Measurements from ENCODE around the gene GATA6. TPM values are rescaled to one million over a fixed set of nuclear protein-coding genes. Genes with fewer than 3 reads are reported as not detected.

The GATA6 gene
- total RNA-seq, 1 donor from 2014 or later: not detected

DNA sequence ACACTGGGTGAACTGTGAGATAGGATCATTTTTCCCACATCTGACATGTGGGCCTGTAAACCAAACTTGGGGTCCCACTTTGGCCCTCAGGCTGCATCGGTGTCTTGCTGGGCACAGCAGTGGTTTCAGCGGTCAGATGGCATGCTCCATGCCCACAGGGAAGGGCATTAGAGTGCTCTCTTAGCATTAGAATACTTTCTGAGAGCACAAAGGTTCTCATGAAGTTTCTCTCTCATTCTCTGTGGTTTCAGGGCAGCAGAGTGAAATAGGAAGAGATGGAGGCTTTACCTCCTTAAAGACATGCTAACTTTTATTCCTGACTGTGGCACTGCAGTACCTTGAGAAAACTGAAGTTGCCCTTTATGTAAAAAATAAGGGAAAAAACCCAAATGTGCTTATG, 36.6 kb upstream of the GATA6 start:
- no peaks in the 10 kb centered on the region for H3K36me3 Mint-ChIP-seq (ENCODE audit: low read depth)
- H3K9me3 Mint-ChIP-seq: no peaks in the 10 kb centered on the region
- no peak overlapping the region for H3K4me3 Mint-ChIP-seq
- TF ChIP-seq, protein P1, sequence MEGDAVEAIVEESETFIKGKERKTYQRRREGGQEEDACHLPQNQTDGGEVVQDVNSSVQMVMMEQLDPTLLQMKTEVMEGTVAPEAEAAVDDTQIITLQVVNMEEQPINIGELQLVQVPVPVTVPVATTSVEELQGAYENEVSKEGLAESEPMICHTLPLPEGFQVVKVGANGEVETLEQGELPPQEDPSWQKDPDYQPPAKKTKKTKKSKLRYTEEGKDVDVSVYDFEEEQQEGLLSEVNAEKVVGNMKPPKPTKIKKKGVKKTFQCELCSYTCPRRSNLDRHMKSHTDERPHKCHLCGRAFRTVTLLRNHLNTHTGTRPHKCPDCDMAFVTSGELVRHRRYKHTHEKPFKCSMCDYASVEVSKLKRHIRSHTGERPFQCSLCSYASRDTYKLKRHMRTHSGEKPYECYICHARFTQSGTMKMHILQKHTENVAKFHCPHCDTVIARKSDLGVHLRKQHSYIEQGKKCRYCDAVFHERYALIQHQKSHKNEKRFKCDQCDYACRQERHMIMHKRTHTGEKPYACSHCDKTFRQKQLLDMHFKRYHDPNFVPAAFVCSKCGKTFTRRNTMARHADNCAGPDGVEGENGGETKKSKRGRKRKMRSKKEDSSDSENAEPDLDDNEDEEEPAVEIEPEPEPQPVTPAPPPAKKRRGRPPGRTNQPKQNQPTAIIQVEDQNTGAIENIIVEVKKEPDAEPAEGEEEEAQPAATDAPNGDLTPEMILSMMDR (conservative IDR thresholded peaks at IDR 0.05): no peak
- H3K27me3 Mint-ChIP-seq (ENCODE audit: low read depth): no peaks in the 10 kb centered on the region
- H3K27ac Mint-ChIP-seq (ENCODE audit: unreplicated experiment): no peak overlapping the region
- no peak for DNase-seq (ENCODE audit: low read depth, low spot score)
- no peaks in the 10 kb centered on the region for H3K4me1 Mint-ChIP-seq

- Mint-ChIP-seq H3K27me3 (ENCODE audit: low read depth) (no peaks in the 10 kb centered on the region), H3K4me1 (no peaks in the 10 kb centered on the region), H3K9me3 (peaks cover 4% of the 10 kb centered on the region), H3K36me3 (ENCODE audit: low read depth) (no peaks in the 10 kb centered on the region), H3K27ac (ENCODE audit: unreplicated experiment) (no peak overlapping the region), H3K4me3 (no peak overlapping the region)
- TF ChIP-seq, protein P1 (conservative IDR thresholded peaks at IDR 0.05): no peak
- DNase-seq (ENCODE audit: low read depth, low spot score): no peak
Observed at GRCh38 chr18:22136395-22136794, 33.0 kb upstream of the GATA6 start.

DNA sequence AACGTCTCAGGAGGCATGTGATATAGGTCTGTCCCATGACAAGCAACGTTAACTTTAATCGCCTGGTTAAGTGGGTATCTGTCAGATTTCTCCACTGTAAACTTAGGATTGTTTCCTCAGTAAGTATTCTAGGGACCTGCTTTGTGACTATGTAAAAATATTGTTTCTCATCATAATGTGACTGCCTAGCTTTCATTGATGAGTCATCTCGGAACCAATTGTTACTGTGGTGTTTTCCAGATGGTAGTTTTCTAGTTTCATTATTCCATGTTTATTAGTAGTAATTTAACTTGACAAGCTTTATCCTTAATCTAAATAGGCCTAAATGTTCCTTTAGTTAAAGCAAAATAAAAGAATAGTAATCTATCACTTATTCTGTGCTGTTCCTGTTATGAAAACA, 28.2 kb upstream of the GATA6 start:
- no peak overlapping the region for H3K4me3 Mint-ChIP-seq
- H3K27ac Mint-ChIP-seq (ENCODE audit: unreplicated experiment): no peak overlapping the region
- no peak for DNase-seq (ENCODE audit: low read depth, low spot score)
- H3K36me3 Mint-ChIP-seq (ENCODE audit: low read depth): no peaks in the 10 kb centered on the region
- TF ChIP-seq, protein P1 (conservative IDR thresholded peaks at IDR 0.05): no peak
- no peaks in the 10 kb centered on the region for H3K4me1 Mint-ChIP-seq
- peaks cover 4% of the 10 kb centered on the region for H3K27me3 Mint-ChIP-seq (ENCODE audit: low read depth)
- H3K9me3 Mint-ChIP-seq: peaks cover 4% of the 10 kb centered on the region

DNA sequence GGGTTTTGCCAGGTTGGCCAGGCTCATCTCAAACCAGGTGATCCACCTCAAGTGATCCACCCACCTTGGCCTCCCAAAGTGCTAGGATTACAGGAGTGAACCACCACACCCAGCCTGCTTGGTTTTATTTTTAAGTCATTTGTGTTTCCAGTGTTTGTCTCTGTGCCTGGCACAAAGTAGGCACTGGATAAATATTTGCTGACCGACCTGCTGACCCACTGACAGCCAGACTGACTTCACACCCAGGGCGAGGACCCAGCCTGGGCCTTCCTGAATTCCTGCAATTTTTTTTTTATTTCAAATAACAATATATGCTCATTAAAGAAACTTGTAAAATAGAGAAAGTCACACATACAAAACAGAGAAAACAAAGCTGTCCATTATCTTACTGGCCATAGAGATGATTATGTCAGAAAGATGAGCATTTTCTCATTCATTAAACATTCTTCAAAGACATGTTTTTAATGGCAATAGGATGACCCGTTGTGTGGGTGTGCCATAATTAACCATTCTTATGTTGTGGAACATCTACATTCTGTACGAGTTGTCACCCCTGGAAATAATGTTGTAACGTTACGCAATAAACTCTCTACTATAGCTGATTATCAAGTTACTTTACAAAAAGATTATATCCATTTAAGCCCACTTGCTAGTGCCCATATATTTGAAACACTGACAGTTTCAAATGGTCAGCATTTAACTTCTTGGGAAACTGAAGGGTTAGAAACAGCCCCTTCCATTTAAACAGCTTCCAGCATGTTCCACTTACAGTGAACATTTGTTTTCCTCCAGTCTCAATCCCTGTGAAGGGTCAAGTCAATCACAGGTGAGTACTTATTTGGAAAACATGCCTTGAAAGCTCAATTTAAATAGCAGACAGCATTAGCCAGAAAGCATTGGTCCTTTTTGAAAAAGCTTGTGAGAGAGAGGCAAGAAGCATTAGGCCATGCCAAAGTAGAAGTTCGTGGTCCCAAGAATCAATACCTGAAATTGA, 25.7 kb upstream of the GATA6 start:
- TF ChIP-seq, protein P1 (conservative IDR thresholded peaks at IDR 0.05): no peak
- Mint-ChIP-seq H3K4me1 (no peaks in the 10 kb centered on the region), H3K27ac (ENCODE audit: unreplicated experiment) (no peak overlapping the region), H3K36me3 (ENCODE audit: low read depth) (no peaks in the 10 kb centered on the region), H3K27me3 (ENCODE audit: low read depth) (peaks cover 28% of the 10 kb centered on the region), H3K4me3 (no peak overlapping the region), H3K9me3 (no peaks in the 10 kb centered on the region)
- DNase-seq (ENCODE audit: low read depth, low spot score): no peak

DNA sequence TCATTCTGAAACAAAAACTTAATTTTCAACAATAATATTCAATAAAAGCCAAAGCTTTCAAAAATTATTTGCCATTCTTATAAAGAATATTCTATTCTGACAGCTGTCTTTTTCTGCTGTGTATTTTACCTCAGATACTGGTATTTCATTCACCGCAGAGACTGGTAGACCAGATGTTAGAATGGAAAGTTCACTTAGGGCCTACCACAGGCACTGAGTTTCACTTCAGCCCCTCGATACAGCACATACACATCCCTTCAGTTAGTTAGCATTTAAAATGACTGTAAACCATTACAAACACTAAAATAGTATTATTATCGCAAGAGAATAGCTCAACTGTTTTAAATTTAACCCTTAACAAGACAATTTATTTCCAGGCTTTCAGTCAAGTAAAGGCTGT, 24.2 kb upstream of the GATA6 start:
- Mint-ChIP-seq H3K4me1 (no peaks in the 10 kb centered on the region), H3K27me3 (ENCODE audit: low read depth) (peaks cover 40% of the 10 kb centered on the region), H3K27ac (ENCODE audit: unreplicated experiment) (no peak overlapping the region), H3K4me3 (no peak overlapping the region), H3K9me3 (no peaks in the 10 kb centered on the region), H3K36me3 (ENCODE audit: low read depth) (no peaks in the 10 kb centered on the region)
- TF ChIP-seq, protein P1 (conservative IDR thresholded peaks at IDR 0.05): no peak
- no peak for DNase-seq (ENCODE audit: low read depth, low spot score)

Measured in neural crest cell (in vitro differentiated cells).